GM18502 (cell line): ENCODE results near the gene CBFA2T3.

ENCODE experiments used
- ATAC-seq: cut with Tn5 transposase; IDR thresholded peaks from one replicate; pipeline ENCODE4 v1.9.1; 2021; ENCODE audit warnings: mild to moderate bottlenecking; ENCODE audit not compliant: unreplicated experiment, poor library complexity

Gene CBFA2T3

DNA sequence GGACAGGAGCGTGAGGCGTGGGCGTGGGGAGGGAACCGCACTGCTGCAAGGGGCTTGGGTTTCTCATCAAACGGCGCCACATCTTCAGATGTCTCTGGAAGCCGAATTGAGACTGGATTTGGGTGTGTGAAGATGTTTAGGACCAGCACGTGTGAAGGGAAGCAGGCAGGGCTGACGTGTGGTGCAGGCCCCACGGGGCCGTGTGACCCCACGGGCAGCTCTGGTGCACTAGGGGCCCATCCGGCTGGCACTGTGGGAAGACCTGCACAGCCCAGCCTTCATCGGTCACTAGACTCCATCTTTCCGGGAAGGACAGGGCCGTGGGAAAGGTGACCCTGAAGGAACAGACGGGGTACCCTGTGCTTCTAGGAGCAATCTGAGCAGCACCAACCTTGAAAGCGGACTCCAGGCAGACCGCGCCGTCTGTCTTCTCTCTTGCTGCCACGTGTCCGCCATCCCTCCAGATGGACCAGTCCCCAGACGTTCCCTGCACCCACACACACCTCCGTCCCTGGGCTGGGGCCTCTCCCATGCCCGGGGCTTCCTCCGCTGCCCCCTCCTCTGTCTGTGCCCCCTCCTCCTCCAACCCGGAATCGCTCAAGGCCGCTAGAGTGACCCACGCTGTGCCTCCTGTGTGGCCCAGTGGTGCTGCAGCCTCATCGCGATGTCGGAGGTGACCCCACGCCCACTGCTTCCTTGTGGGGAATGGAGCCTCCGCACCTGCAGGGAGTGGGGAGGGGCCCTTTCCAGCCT lies 23.4 kb upstream of the CBFA2T3 start:
- ATAC-seq: no peak

DNA sequence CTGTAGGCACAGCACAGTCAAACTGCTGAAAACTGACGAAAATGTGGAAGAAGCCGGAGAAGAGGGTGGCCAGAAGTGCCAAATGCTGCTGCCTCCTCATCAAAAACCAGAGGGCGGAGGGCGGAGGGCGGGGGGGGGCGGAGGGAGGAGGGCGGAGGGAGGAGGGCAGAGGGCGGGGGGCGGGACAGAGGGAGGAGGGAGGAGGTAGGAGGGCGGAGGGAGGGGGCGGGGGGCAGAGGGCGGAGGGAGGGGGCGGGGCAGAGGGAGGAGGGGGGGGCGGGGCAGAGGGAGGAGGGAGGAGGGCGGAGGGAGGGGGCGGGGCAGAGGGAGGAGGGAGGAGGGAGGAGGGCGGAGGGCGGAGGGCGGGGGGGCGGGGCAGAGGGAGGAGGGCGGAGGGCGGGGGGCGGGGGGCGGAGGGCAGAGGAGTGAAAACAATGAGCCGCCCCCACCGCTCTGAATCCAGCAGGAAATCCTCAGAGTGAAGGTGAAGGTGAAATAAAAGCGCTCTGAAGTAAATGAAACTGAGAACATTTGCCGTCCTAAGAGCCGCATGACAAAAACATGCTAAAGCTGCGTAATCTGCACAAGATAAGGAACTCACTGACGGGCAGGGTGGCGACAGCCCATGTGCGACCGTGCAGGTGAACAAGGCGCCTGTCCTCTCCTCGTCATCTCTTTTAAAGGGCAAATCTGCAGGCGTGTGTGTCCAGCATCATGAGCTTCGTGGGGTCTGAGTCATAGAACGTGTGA lies 22.6 kb upstream of the CBFA2T3 start:
- ATAC-seq: no peak

DNA sequence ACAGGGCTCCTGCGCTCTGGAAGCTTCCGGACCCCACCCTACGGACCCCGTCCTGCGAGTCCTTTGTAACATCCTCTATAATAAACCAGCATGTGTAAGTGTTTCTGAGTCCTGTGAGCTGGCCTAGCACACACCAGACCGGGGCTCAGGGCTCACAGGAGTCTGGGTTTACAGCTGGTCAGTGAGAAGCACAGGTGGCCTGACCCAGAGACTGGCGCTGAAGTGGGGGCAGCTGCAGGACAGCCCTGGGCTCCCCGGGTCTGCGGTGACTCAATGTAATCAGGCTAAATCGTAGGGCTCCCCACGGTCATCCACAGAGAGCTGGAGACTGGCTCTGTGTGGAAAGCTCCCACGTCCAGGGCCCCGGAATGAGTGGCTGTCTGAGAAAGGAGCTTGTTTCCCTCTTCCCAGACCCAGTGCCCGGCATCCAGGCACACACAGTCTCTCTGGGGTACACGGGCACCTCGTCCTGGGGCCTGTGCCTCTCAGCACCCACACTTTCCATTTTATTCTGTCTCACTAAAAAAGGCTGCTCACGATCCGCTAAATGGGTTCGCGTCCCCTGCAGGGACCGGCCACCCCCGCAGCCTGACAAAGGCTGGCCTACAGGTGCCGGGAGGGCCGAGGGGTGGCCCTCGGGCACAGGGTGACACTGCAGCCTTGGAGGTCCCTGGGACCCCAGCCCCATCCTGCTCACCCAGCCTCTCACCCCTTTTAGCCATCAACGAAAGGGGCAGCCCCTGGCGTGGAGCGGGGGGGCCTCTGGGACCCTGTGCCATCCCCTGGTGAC lies 18.9 kb upstream of the CBFA2T3 start:
- no peak for ATAC-seq

DNA sequence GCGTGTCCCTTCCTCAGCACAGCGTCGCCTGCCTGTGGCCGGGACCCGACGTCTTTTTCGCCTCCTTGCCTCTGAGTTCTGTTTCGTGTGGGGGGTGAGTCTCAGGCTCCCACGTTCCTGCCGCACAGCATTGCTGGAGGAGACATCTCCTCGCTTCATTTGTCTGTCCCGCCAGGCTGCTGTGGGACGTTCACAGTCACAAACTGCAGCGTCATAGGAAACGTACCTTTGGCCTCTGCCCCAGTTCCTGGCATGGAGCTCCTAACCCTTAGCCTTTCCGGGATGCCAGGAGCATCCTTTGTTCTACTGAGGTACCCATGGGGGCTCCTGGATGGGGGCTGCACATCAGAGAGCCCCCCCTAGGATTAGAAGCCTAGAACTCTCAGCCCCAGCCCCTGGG lies 18.2 kb upstream of the CBFA2T3 start:
- ATAC-seq: no peak

DNA sequence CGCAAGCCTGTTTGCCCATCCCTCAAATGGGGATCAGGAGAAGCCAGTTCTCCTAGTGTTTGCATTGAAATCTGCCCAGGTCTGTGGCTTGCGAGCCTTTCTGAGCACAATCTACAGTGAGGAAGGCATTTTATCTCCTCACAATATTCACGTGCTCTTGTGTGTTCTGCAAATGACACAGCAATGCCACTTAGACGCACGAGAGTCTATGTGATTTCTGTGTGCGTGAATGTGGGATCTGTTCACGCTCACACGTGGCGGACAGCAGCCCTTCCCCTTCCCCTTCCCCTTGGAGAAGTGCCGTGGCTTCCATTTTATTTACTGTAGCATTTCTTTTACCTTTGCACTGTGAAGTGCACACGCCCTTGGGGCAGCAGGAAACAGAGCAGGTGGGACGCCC lies 17.7 kb upstream of the CBFA2T3 start:
- no peak for ATAC-seq

DNA sequence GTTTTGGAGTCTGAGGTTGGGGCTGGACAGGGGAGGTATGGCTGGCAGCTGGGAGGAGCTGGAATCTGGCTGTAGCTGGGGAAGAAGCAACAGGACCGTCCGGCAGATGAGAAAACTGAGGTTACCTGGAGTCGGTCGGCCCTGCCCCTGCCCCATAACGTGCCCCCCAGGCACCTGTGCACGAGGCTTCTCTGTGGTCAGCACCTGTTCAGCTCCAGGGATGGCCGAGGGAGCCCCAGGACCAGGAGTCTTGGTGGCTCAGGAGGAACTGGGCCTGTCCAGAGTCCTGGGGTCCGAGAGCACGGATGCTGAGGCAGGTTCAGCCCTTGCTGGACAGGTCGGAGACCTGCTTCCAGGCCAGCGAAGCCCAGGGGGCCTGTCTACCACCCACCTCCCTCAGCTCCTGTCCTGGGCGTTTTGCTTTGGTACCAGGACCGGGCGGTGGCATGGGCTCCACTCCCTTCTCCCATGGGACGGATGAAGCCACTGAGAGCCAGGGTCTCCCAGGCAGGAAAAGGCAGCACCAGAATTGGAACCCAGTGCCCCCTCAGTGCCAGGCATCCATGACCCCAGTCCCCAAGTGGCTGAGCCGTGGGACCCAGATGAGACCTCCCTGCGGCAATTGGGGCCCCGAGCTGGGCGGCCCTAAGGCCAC lies 17.1 kb upstream of the CBFA2T3 start:
- no peak for ATAC-seq

DNA sequence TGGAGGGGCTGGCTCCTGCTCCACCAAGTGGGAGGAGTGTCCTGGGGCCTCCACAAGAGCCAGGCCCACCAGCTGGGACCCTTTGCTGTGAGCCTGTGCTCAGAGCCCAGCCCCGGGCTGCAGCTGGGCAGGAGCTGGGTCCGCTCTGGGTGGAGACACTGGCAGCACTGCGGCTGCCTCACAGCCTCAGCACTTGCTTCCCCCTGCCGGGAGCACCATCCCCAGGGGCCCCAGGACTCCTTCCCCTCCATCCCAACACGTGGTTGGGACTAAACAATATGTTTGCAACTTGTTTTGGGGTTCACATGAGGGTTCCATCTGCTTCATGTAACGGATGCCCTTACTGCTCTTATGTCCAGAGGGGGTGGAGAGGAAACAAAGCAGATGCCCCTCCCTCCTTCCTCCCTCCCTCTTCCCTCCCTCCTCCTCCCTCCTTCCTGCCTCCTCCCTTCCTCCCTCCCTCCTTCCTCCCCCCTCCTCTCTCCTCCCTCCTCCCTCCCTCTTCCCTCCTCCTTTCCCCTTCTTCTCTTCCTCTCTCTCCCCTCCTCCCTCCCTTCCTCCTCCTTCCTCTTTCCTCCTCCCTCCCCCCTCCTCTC lies 16.3 kb upstream of the CBFA2T3 start:
- no peak for ATAC-seq

DNA sequence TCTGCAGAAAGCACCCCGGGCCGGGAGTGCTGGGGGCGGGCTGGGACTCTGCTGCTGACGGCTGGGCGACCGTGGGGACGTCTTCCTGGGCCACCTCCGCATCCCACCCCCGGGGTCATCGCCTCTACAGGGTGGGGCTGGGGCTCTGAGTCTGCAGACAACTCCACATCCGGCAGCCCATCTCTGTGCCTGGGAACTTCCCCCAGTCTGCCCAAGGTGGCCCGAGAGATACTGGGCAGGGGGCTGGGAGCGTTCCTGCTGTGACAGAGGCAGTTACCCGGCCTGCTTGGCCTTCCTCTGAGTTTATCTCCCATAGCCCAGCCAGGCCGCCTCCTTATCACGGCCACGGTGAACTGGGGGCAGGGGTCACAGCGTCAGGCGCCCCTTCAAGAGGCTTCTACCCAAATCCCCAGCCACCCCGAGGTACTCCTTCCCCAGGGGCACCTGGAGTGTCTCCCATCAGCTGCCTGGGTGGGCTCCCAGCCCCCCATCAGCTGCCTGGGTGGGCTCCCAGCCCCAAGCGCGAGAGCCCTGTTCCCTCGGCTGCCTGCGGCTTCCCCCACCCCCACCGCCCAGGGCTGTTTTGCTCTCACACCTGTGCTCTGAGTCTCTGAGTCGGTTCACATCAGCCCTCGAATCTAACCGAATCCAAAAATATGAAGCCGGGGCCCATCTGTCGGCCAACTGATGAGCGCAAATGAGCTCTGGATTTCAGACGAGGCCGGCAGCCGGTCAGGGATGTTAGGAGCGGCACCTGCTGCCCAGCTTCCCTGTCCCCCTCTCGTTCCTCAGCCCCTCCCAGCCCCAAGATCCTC lies 15.6 kb upstream of the CBFA2T3 start:
- ATAC-seq: no peak

DNA sequence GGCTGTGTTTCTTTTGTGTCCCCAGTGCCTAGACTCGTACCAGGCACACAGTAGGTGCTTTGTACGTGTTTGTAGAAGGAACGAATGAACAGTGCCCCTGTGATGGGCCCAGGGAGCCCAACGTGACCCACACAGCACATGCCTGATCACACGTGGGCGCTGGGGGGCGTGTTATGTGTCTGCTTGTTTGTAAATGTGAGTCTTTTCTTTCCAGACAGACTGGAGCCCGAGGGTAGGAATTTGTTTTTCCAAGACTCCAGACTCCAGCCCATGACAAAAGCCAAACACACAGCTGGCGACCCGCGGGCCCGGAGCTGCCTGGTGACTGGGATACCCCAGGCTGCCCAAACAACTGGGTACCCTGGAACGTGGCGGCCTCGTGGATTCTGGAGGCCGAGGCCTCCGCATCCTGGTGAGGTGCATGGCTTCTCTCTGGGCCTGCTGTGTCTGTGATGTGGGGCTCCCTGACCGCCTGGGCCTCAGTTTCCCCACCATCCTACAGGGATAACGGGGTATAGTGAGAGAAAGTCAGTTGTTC lies 14.9 kb upstream of the CBFA2T3 start:
- no peak for ATAC-seq

DNA sequence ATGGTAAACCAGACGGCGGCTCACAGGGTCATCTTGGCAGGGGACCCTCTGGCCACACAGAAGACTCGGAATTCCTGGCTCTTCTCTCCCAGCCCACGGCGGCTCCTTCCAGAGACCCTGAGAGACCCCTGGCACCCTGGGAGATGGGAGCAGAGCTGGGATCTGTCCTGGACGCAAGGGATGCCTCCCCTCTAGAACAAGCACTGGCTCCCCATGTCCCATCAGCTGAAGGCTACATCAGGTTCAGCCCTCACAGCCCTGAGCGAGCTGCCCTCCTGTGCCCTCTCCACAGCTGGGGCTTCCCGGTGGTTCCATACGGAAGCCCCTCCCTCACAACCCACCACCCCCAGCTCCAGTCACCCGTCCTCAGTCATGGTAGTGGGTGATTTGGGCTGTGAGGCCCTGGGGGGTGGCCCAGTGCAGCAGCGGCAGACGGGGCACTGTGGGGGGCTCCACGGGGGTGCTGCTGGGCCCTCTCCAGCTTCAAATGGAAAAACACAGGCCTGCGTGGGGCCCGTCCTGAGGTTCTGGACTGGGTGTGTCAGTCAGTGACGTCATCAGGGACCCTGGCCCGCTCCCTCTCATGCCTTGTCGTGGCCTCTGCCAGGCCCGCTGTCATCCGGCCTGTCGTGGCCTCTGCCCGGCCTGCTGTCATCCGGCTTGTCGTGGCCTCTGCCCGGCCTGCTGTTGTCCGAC lies 13.0 kb upstream of the CBFA2T3 start:
- ATAC-seq: no peak

DNA sequence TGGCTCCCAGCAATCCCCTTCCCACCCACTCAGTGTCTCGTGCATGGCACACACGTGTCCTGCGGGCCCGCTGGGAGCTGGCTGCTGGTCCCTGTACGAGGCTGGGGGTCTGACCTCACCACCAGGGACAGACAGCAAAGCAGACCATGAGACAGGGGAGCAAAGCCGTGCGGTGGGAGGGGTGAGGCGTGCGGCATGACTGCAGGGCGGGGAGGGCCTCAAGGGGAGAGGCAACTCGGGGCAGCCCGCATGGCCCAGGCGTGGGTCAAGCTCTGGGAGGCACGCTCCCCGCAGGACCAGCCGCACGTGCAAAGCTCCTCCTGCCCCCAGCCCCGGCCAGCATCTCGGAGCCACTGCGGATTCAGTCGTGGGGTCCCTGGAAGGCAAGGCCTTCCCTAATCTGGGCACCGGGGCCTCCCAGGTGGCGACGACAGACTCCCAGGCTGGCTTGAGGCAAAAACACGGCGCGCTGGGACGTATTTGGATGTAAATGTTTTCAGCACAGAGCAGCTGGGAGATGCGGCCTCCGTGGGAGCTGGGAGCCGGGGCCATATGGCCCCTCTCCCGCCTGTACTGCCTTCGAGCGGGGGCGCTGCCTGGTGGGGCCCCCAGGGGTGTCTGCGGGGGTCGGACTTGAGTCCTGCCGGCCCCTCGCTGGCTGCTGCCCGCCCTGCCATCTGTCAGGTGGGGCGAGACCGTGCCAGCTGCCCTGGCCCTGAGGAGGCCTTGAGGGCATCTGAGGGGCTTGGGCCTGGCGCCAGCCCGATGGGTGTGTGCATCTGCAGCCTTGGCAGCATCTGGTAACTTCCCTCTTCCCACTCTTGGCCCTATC lies 12.2 kb upstream of the CBFA2T3 start:
- no peak for ATAC-seq

DNA sequence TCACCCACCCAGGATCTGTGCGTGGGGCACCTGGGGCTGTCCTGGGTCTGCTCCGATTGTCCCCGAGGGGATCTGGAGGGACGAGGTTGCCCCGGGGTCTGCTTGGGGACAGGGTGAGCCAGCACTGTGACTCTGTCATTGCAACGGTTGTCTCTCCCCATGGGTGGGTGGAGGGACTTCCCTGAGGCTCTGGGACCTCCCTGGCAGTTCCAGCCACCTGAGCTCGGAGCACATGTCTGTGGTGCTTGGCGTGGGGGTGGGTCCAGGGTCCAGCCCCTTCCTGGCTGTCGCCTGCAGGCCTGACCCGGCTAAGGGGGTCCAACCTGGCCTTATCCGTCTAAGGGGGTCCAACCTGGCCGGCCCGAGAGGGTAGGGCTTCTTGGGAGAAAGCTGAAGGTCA lies 8.5 kb upstream of the CBFA2T3 start:
- ATAC-seq: no peak

DNA sequence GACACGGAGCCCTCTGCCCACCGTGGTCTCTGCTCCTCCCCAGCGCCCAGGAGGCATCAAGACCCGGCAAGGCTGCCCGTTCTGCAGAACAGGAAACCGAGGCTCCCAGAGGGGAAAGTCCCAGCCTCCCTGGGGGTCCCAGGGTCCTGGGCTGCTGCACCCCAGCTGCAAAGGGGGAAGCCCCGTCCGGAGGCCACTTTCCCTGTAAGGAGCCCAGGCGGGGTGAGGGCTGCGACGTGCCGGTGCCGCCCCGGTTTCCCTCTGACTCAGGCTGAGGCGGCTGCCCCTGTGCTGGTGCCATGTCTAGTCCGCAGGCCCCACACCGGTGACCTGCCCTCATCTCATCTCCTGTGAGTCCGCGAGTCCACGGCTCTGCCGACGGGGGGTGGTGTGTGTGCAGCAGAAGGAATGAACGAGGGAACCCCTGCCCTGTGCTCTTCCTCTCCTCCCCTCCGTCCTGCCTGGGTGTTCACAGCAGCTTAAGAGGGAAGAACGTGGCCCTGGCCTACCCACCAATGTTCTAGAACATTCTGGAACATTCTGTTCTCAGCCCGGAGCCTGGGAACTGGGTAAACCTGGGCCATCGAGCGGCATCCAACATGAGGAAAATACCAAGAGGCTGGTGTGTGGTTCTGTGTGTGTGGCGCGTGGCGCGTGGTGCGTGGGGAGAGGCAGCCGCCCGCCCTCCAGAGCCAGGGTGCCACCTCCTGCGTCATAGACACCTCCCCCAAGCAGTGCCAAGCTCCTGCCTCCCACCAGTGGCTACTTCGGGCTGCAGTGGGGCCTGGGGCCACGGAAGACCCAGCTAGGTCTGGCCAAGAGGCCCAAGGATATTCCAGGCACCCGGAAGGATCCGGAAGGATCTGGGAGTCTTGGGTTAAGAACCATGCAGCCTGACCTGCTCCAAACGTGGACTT lies 7.0 kb upstream of the CBFA2T3 start:
- no peak for ATAC-seq

DNA sequence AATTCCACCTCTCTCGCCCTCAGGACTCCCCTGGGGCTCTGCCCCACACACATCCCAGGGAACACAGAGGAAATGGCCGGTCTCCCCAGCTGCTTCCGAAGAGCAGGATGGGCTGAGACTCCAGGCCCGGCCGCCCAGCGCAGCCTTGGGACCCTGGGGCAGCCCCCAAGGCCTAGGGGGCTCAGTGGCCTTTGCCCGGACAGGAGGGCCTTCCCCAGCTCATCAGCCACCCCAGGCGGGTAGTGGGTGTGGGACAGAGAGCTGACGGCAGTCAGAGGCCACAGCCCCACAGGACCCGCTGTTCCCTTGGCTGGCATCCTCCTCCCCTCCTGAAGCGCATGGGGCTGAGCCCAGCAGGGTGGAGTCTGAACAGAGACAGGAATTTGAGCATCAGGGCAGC lies 6.2 kb upstream of the CBFA2T3 start:
- no peak for ATAC-seq

DNA sequence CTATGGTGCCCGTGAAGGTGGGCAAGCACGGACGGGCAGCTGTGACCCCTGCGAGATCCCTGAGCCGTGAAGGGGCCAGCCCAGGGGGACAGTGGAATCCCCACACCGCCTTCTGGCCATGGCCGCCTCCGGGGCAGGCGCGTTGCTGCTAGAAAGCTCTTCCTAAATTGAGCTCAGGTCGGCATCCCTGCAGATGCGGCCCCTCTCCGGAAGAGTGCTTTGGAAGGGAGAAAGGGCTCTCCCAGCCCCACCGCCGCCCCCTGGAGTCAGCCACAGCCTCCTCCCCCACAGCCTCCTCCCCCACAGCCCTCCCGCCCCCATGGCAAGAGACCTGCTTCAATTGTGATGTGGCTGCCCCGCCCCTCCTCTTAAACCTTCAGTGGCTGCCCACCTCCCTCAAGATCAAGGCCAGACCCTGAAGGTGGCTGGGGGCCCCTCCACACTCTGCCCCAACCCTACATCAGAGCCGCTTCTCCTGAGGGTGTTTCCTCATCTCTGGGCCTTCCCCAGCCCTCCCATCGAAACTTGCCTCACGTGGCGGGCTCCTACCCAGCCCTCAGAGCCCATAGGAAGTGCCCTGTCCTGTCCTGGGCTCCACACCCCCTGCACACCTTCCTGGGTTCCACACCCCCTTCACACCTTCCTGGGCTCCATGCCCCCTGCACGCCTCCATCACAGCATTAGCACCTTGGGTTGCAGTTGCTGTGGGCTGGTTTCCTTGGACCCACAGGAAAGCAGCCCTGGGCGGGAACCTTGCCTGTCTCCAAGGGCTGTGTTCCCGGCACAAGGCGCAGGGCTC lies 5.5 kb upstream of the CBFA2T3 start:
- no peak for ATAC-seq
